Esophagus muscularis mucosa (tissue), 4 donors: ENCODE measurements around the gene SFRP2. TPM values are rescaled to one million over a fixed set of nuclear protein-coding genes. Genes with fewer than 3 reads are reported as not detected.
A peak's percentile ranks its signal among the peaks of the same experiment; 100 is the strongest.

ENCODE experiments used
- DNase-seq: peaks from one replicate; pipeline ENCODE4 v3.0.0-alpha.2; 2017; ENCODE audit errors: extremely low spot score
- H3K27ac ChIP-seq, 4 donors: fragments of 200-600 bp; sonication (generic); replicated peaks in 1 of 4; 1 replicate in 3 of 4; 2 replicates in 1 of 4; pipeline ENCODE4 v1.5.1; 2016 to 2019; ENCODE audit warnings: mild to moderate bottlenecking in 1 of 4
- H3K27me3 ChIP-seq, 4 donors: fragments of 200-600 bp; sonication (generic); one replicate each; pipeline versions ENCODE4 v1.5.1 to v1.6.0; 2016 to 2019
- H3K36me3 ChIP-seq, 4 donors: fragments of 200-600 bp; sonication (generic); one replicate each; pipeline ENCODE4 v1.5.1; 2016 to 2019
- H3K4me1 ChIP-seq, 4 donors: fragments of 200-600 bp; sonication (generic); one replicate each; pipeline ENCODE4 v1.5.1; 2016 to 2019
- H3K4me3 ChIP-seq, 4 donors: fragments of 200-600 bp; sonication (generic); 1 replicate in 2 of 4; 2 replicates in 2 of 4; pipeline ENCODE4 v1.5.1; 2016 to 2019; ENCODE audit warnings: mild to moderate bottlenecking in 4 of 4, moderate library complexity in 1 of 4
- H3K9me3 ChIP-seq, 4 donors: fragments of 200-600 bp; sonication (generic); 1 replicate in 3 of 4; 2 replicates in 1 of 4; pipeline ENCODE4 v1.5.1; 2016 to 2019
- CTCF ChIP-seq, 3 experiments: fragments of 200-600 bp in 2 of 3; fragments of 450-650 bp in 1 of 3; sonication (generic) in 2 of 3; IDR thresholded peaks; one replicate each; pipeline ENCODE4 v1.5.1; 2017 to 2019; ENCODE audit warnings: antibody characterized with exemption in 3 of 3, mild to moderate bottlenecking in 2 of 3, moderate library complexity in 1 of 3
- EP300 ChIP-seq: sonication (generic); formaldehyde crosslinking; IDR thresholded peaks from one replicate; pipeline ENCODE4 v1.6.1; 2017; ENCODE audit warnings: antibody characterized with exemption
- POLR2A ChIP-seq: fragments of 450-650 bp; IDR thresholded peaks from one replicate; pipeline ENCODE4 v1.6.1; 2017; ENCODE audit warnings: antibody characterized with exemption, moderate library complexity, mild to moderate bottlenecking, low read depth
- POLR2AphosphoS5 ChIP-seq, 2 donors: sonication (generic); formaldehyde crosslinking; IDR thresholded peaks; one replicate each; pipeline ENCODE4 v1.6.1; 2017; ENCODE audit warnings: antibody characterized with exemption in 2 of 2
- WGBS: methylation state at CpG from one replicate; pipeline ENCODE4 v1.1.5; 2018; 5-methylcytosine and 5-hydroxymethylcytosine counted together
- intact Hi-C: fragments of 100-400 bp; cut with DNase I; formaldehyde crosslinking; loops from one replicate; pipeline ENCODE4 v1.15.1; 2023
- total RNA-seq, 4 donors: library from RNA; depleted of rRNA; stranded (reverse); fragments of >200 nt; gene quantifications; one replicate each; pipeline versions ENCODE4 v1.1.0 to v1.2.1, GENCODE V29; 2016

Gene SFRP2
- total RNA-seq, 4 donors from 2014 or later: 22.7 to 38.2 (median 23.6) TPM

GRCh38 chr4:153788051-153788412, 851 bp downstream of the SFRP2 start:
- H3K9me3 ChIP-seq: no peaks in the 10 kb centered on the region
- no peaks in the 10 kb centered on the region for H3K36me3 ChIP-seq
- H3K4me1 ChIP-seq: peaks cover 25 to 50% (median 45%) of the 10 kb centered on the region in 4 donors
- peak overlapping the region; percentile 48 to 61 (median 52) for H3K4me3 ChIP-seq
- H3K27ac ChIP-seq: peak overlapping the region in 3 of 4 donors; percentile 51 to 72 (median 61)
- no peak for TF ChIP-seq POLR2A
- no peak for TF ChIP-seq EP300
- TF ChIP-seq POLR2AphosphoS5 (IDR thresholded peaks at IDR 0.05): no peak
- TF ChIP-seq CTCF (IDR thresholded peaks at IDR 0.05): no peak
- no peak for DNase-seq
- H3K27me3 ChIP-seq: peaks cover 0 to 64% (median 44%) of the 10 kb centered on the region in 4 donors
- WGBS: 25% methylated on average over 15 of the region's 15 CpGs
- intact Hi-C loops: no loop called here

- H3K4me3 ChIP-seq: peak overlapping the region; percentile 48 to 61 (median 52)
- peak overlapping the region in 1 of 4 donors; percentile 72 for H3K27ac ChIP-seq
Measured at GRCh38 chr4:153787575-153787974, 1.3 kb downstream of the SFRP2 start.

GRCh38 chr4:153787061-153787560, 1.8 kb downstream of the SFRP2 start:
- H3K27me3 ChIP-seq: peaks cover 0 to 54% (median 37%) of the 10 kb centered on the region in 4 donors
- H3K4me1 ChIP-seq: peaks cover 20 to 41% (median 38%) of the 10 kb centered on the region in 4 donors
- 77% methylated on average over 1 of the region's 1 CpG for WGBS
- intact Hi-C loops: no loop called here
- peak overlapping the region; percentile 48 to 61 (median 52) for H3K4me3 ChIP-seq
- no peak for DNase-seq
- H3K27ac ChIP-seq: no peak overlapping the region
- no peaks in the 10 kb centered on the region for H3K36me3 ChIP-seq
- no peaks in the 10 kb centered on the region for H3K9me3 ChIP-seq
- no peak for TF ChIP-seq EP300
- no peak for TF ChIP-seq POLR2AphosphoS5 (IDR thresholded peaks at IDR 0.05)
- no peak for TF ChIP-seq POLR2A
- no peak for TF ChIP-seq CTCF (IDR thresholded peaks at IDR 0.05)

More at GRCh38 chr4:153787575-153787974, 1.3 kb downstream of the SFRP2 start:
- Histone ChIP-seq H3K9me3 (no peaks in the 10 kb centered on the region), H3K27me3 (peaks cover 0 to 59% (median 40%) of the 10 kb centered on the region in 4 donors), H3K4me1 (peaks cover 24 to 46% (median 42%) of the 10 kb centered on the region in 4 donors), H3K36me3 (no peaks in the 10 kb centered on the region)
- intact Hi-C loops: no loop called here
- no peak for TF ChIP-seq POLR2A
- no peak for TF ChIP-seq POLR2AphosphoS5 (IDR thresholded peaks at IDR 0.05)
- no peak for TF ChIP-seq CTCF (IDR thresholded peaks at IDR 0.05)
- TF ChIP-seq EP300: no peak
- no peak for DNase-seq
- WGBS: 48% methylated on average over 5 of the region's 5 CpGs

GRCh38 chr4:153785910-153786721, 2.8 kb downstream of the SFRP2 start:
- intact Hi-C loops: no loop called here
- peak overlapping the region in 1 of 4 donors; percentile 30 for H3K4me3 ChIP-seq
- 29% methylated on average over 3 of the region's 3 CpGs for WGBS
- H3K36me3 ChIP-seq: no peaks in the 10 kb centered on the region
- peaks cover 0 to 44% (median 31%) of the 10 kb centered on the region in 4 donors for H3K27me3 ChIP-seq
- no peaks in the 10 kb centered on the region for H3K9me3 ChIP-seq
- TF ChIP-seq POLR2A (no peak), POLR2AphosphoS5 (IDR thresholded peaks at IDR 0.05) (no peak), CTCF (IDR thresholded peaks at IDR 0.05) (peak in 2 of 3 experiments; percentile 28 to 43), EP300 (no peak)
- H3K4me1 ChIP-seq: peaks cover 11 to 31% (median 28%) of the 10 kb centered on the region in 4 donors
- DNase-seq: no peak
- no peak overlapping the region for H3K27ac ChIP-seq
